Immature natural killer cell (primary cell): Measurements from ENCODE around the gene GBP4. TPM values are rescaled to one million over a fixed set of nuclear protein-coding genes. Genes with fewer than 3 reads are reported as not detected.
A peak's percentile ranks its signal among the peaks of the same experiment; 100 is the strongest.

ENCODE experiments used
- DNase-seq, 3 donors: peaks; one replicate each; pipeline ENCODE4 v3.0.0; 2022; ENCODE audit warnings: mixed read lengths in 1 of 3
- H3K27ac Mint-ChIP-seq, 6 donors: one replicate each; pipeline ENCODE4 v1.8.0; 2020; ENCODE audit warnings: mixed read lengths in 6 of 6, mild to moderate bottlenecking in 5 of 6, inconsistent platforms in 4 of 6, moderate library complexity in 3 of 6
- H3K27me3 Mint-ChIP-seq, 3 donors: one replicate each; pipeline ENCODE4 v1.8.0; 2020 to 2021; ENCODE audit warnings: low read depth in 3 of 3, mild to moderate bottlenecking in 3 of 3, mixed read lengths in 3 of 3, moderate library complexity in 3 of 3, inconsistent platforms in 1 of 3
- H3K36me3 Mint-ChIP-seq, 3 donors: one replicate each; pipeline ENCODE4 v1.8.0; 2020; ENCODE audit warnings: mixed read lengths in 3 of 3, inconsistent platforms in 2 of 3, mild to moderate bottlenecking in 2 of 3
- H3K4me1 Mint-ChIP-seq, 2 donors: one replicate each; pipeline ENCODE4 v1.8.0; 2020; ENCODE audit warnings: inconsistent platforms in 2 of 2, mild to moderate bottlenecking in 2 of 2, mixed read lengths in 2 of 2, moderate library complexity in 1 of 2
- H3K4me3 Mint-ChIP-seq, 5 donors: one replicate each; pipeline ENCODE4 v1.8.0; 2020; ENCODE audit warnings: mild to moderate bottlenecking in 5 of 5, mixed read lengths in 5 of 5, inconsistent platforms in 3 of 5, moderate library complexity in 3 of 5
- H3K9me3 Mint-ChIP-seq, 6 donors: one replicate each; pipeline ENCODE4 v1.8.0; 2020; ENCODE audit warnings: mild to moderate bottlenecking in 6 of 6, mixed read lengths in 6 of 6, inconsistent platforms in 4 of 6, moderate library complexity in 3 of 6
- polyA plus RNA-seq, 3 donors: library from polyadenylated mRNA; unstranded; fragments of 300-500 nt; fragmentation: Illumina TruSeq; gene quantifications; one replicate each; pipeline ENCODE4 v1.2.3, GENCODE V29; 2021

Gene GBP4
- polyA plus RNA-seq, 3 donors from 2014 or later: 43.1 to 75.5 (median 53.1) TPM

- no peak overlapping the region for H3K27ac Mint-ChIP-seq
- no peak for DNase-seq
- H3K9me3 Mint-ChIP-seq: peaks cover 0 to 9% (median 0%) of the 10 kb centered on the region in 6 donors
- no peaks in the 10 kb centered on the region for H3K4me1 Mint-ChIP-seq
- H3K4me3 Mint-ChIP-seq: no peak overlapping the region
- H3K36me3 Mint-ChIP-seq: no peaks in the 10 kb centered on the region
- peaks cover 2 to 3% (median 2%) of the 10 kb centered on the region in 3 donors for H3K27me3 Mint-ChIP-seq
Observed at GRCh38 chr1:89165811-89166210, 32.9 kb downstream of the GBP4 start.

- peaks cover 2 to 9% (median 3%) of the 10 kb centered on the region in 3 donors for H3K36me3 Mint-ChIP-seq
- peaks cover 0 to 3% (median under 1%) of the 10 kb centered on the region in 6 donors for H3K9me3 Mint-ChIP-seq
- H3K4me1 Mint-ChIP-seq: peaks cover 17 to 27% of the 10 kb centered on the region in 2 donors
- H3K27ac Mint-ChIP-seq: peak overlapping the region in 1 of 6 donors; percentile 9
- H3K27me3 Mint-ChIP-seq: peaks cover 0 to 4% (median 1%) of the 10 kb centered on the region in 3 donors
- no peak for DNase-seq
- no peak overlapping the region for H3K4me3 Mint-ChIP-seq
Observed at GRCh38 chr1:89151047-89151446, 47.7 kb downstream of the GBP4 start.

DNA sequence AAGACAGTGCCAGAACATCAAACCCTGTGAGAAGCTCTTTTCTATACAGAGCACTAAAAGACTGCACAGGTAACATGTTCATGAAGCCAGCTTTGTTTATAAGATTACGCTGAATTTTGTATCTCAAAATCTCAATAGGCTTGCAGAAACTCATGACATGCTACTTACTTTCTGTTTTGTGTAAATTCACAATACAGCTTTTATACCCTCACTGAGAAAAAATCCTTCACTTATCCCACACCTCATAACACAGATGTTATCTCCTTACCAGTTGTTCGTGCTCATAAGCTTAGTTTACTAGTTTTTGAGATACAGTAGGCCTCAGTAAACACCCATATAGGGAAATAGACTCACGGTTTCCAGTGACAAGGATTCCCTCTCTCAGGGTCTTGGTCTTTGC lies 48.8 kb downstream of the GBP4 start:
- H3K9me3 Mint-ChIP-seq: peaks cover 0 to 1% (median 0%) of the 10 kb centered on the region in 6 donors
- peaks cover 0 to 4% (median 1%) of the 10 kb centered on the region in 3 donors for H3K27me3 Mint-ChIP-seq
- no peaks in the 10 kb centered on the region for H3K36me3 Mint-ChIP-seq
- no peak for DNase-seq
- H3K27ac Mint-ChIP-seq: peak overlapping the region in 2 of 6 donors; percentile 29 to 44
- no peak overlapping the region for H3K4me3 Mint-ChIP-seq
- peaks cover 20 to 35% of the 10 kb centered on the region in 2 donors for H3K4me1 Mint-ChIP-seq

- no peak overlapping the region for H3K27ac Mint-ChIP-seq
- no peaks in the 10 kb centered on the region for H3K36me3 Mint-ChIP-seq
- peaks cover 0 to 1% (median 0%) of the 10 kb centered on the region in 6 donors for H3K9me3 Mint-ChIP-seq
- H3K4me3 Mint-ChIP-seq: no peak overlapping the region
- H3K27me3 Mint-ChIP-seq: peaks cover 0 to 4% (median 1%) of the 10 kb centered on the region in 3 donors
- H3K4me1 Mint-ChIP-seq: peaks cover 20 to 35% of the 10 kb centered on the region in 2 donors
- no peak for DNase-seq
Observed at GRCh38 chr1:89149229-89149628, 49.5 kb downstream of the GBP4 start.

DNA sequence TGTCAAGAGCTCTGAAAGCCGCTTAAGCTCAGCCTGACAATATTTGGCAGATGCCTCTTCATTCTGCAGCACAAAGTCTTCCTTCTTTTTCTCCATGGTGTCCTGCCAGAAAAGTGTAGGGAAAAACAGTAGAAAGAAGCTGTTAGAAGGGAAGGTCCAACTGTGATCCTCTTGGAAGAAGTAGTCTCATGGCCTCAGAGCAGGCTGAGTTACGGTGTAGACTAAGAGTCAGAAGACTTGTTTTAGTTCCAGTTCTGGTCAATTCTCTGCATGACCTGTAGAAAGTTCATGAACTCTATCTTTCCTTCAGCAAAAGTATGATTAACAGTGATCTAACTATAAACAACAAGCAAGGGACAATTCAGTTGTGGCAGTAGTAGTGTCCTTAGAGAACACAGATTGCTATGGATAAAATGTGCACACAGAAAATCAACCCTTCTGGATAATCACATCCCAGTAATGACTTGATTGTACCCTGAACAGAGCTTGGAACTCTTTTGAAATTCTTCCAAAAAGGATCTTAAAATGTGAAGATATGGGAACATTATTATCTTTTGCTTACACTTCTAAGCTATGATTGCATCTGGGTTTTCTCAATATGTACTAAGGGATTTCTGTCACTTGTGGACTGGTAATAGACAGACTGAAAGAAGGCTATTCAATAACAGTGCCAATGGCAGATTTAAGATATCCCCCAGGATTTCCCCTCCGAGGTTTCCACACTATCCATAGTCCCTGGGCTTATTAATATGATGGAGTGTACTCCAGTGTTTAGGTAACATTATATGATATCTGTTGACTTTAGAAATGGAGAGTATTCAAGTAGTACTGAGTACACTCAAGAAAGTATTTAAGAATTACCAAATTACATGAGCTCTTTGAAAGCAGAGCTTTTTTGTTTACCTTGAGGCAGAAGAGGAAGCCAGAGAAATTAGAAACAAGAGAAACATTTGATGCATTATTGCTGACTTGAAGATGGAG lies 50.8 kb downstream of the GBP4 start:
- Mint-ChIP-seq H3K36me3 (no peaks in the 10 kb centered on the region), H3K9me3 (peaks cover 0 to 1% (median 0%) of the 10 kb centered on the region in 6 donors), H3K4me3 (no peak overlapping the region), H3K27ac (no peak overlapping the region), H3K4me1 (peaks cover 20 to 35% of the 10 kb centered on the region in 2 donors), H3K27me3 (peaks cover 0 to 4% (median 1%) of the 10 kb centered on the region in 3 donors)
- DNase-seq: no peak

GRCh38 chr1:89146721-89147120 lies 52.0 kb downstream of the GBP4 start:
- H3K4me3 Mint-ChIP-seq: no peak overlapping the region
- peaks cover 20 to 35% of the 10 kb centered on the region in 2 donors for H3K4me1 Mint-ChIP-seq
- H3K36me3 Mint-ChIP-seq: no peaks in the 10 kb centered on the region
- H3K27ac Mint-ChIP-seq: no peak overlapping the region
- no peak for DNase-seq
- H3K9me3 Mint-ChIP-seq: peaks cover 0 to 1% (median 0%) of the 10 kb centered on the region in 6 donors
- peaks cover 0 to 2% (median 1%) of the 10 kb centered on the region in 3 donors for H3K27me3 Mint-ChIP-seq

- no peaks in the 10 kb centered on the region for H3K9me3 Mint-ChIP-seq
- peaks cover 0 to 2% (median 0%) of the 10 kb centered on the region in 3 donors for H3K27me3 Mint-ChIP-seq
- H3K4me1 Mint-ChIP-seq: peaks cover 11 to 16% of the 10 kb centered on the region in 2 donors
- no peak overlapping the region for H3K4me3 Mint-ChIP-seq
- DNase-seq: no peak
- H3K36me3 Mint-ChIP-seq: no peaks in the 10 kb centered on the region
- H3K27ac Mint-ChIP-seq: no peak overlapping the region
Observed at GRCh38 chr1:89143484-89143883, 55.3 kb downstream of the GBP4 start.

- peaks cover 0 to 10% (median 0%) of the 10 kb centered on the region in 3 donors for H3K36me3 Mint-ChIP-seq
- no peak overlapping the region for H3K4me3 Mint-ChIP-seq
- H3K27me3 Mint-ChIP-seq: peaks cover 0 to 2% (median 0%) of the 10 kb centered on the region in 3 donors
- H3K4me1 Mint-ChIP-seq: peaks cover 9 to 16% of the 10 kb centered on the region in 2 donors
- no peak for DNase-seq
- no peak overlapping the region for H3K27ac Mint-ChIP-seq
- no peaks in the 10 kb centered on the region for H3K9me3 Mint-ChIP-seq
Observed at GRCh38 chr1:89142160-89142559, 56.6 kb downstream of the GBP4 start.

DNA sequence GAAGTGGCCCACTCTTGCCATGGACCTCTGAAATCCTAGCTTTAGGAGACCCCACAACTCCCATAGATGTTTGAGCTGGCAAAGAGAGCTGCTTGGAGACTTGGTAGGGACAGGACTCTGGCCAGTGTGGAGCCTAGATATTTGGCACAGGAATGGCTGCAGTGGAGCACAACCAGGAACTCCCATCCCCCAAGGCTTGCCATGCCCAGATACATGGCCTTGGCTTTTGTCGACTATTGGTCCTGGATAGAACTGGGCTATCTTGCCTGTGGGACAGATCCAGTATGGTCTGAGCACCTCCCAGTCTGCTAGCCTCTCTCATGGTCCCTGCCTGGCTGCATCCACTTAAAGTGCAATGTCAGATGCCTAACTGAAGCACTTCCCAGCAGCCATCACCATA lies 65.0 kb downstream of the GBP4 start:
- no peak overlapping the region for H3K27ac Mint-ChIP-seq
- no peaks in the 10 kb centered on the region for H3K9me3 Mint-ChIP-seq
- peaks cover 0 to 10% (median 3%) of the 10 kb centered on the region in 3 donors for H3K36me3 Mint-ChIP-seq
- no peak for DNase-seq
- peaks cover 12 to 16% of the 10 kb centered on the region in 2 donors for H3K4me1 Mint-ChIP-seq
- H3K27me3 Mint-ChIP-seq: peaks cover 2 to 7% (median 2%) of the 10 kb centered on the region in 3 donors
- H3K4me3 Mint-ChIP-seq: no peak overlapping the region

Other genes starting within 250 kb of the GBP4 start
- gene KYAT3, start 206.3 kb downstream of the GBP4 start, polyA plus RNA-seq: 10 to 100 TPM; 13.6 to 19.2 (median 15.6) TPM
- gene RBMXL1, start 206.3 kb downstream of the GBP4 start, polyA plus RNA-seq: 1 to 10 TPM in 2 of 3 donors, under 1 TPM in 1; 0.93 to 9.2 (median 5.4) TPM
- gene GBP3, start 176.1 kb downstream of the GBP4 start, polyA plus RNA-seq: 10 to 100 TPM in 1 of 3 donors, 1 to 10 TPM in 2; 7.7 to 18.2 (median 8.3) TPM
- 10 to 100 TPM; 23.3 to 45.4 (median 43.1) TPM for gene GBP1, start 133.7 kb downstream of the GBP4 start, polyA plus RNA-seq
- 100 to 1,000 TPM in 2 of 3 donors, 10 to 100 TPM in 1; 90.8 to 141 (median 106) TPM for gene GBP2, start 72.8 kb downstream of the GBP4 start, polyA plus RNA-seq
- gene GBP7, start 22.9 kb downstream of the GBP4 start, polyA plus RNA-seq: not detected
- gene GBP5, start 73.9 kb upstream of the GBP4 start, polyA plus RNA-seq: 100 to 1,000 TPM in 1 of 3 donors, 10 to 100 TPM in 2; 74.4 to 212 (median 90.8) TPM
- gene GBP6, start 165.1 kb upstream of the GBP4 start, polyA plus RNA-seq: under 1 TPM in 2 of 3 donors, not detected in 1; 0.17 TPM